Upper lobe of right lung (tissue), 1 donor: ENCODE measurements around the gene FNTB. TPM values are rescaled to one million over a fixed set of nuclear protein-coding genes. Genes with fewer than 3 reads are reported as not detected.

ENCODE experiments used
- ATAC-seq: fragments of 200-7000 bp; cut with Tn5 transposase; one replicate; pipeline ENCODE4 v1.9.1; 2020; ENCODE audit warnings: mild to moderate bottlenecking, moderate library complexity
- DNase-seq: peaks from one replicate; pipeline ENCODE4 v3.0.0-alpha.2; 2020
- H3K27ac ChIP-seq: fragments of 200-600 bp; one replicate; pipeline ENCODE4 v1.8.0; 2022
- H3K27me3 ChIP-seq: fragments of 200-600 bp; one replicate; pipeline ENCODE4 v1.8.0; 2022; ENCODE audit warnings: mild to moderate bottlenecking
- H3K36me3 ChIP-seq: fragments of 200-600 bp; one replicate; pipeline ENCODE4 v1.8.0; 2022
- H3K4me1 ChIP-seq: fragments of 200-600 bp; one replicate; pipeline ENCODE4 v1.8.0; 2022
- H3K4me3 ChIP-seq: fragments of 200-600 bp; one replicate; pipeline ENCODE4 v1.8.0; 2022; ENCODE audit warnings: mild to moderate bottlenecking
- H3K9me3 ChIP-seq: fragments of 200-600 bp; one replicate; pipeline ENCODE4 v1.8.0; 2022
- CTCF ChIP-seq: fragments of 200-600 bp; IDR thresholded peaks from one replicate; pipeline ENCODE4 v1.8.0; 2022; ENCODE audit warnings: antibody characterized with exemption
- intact Hi-C: fragments of 100-400 bp; cut with DNase I; formaldehyde crosslinking; loops from one replicate; pipeline ENCODE4 v1.11.0; 2022
- total RNA-seq: library from RNA; stranded (reverse); fragmentation: NEBNext Ultra II Directional; extraction: Animal tissue kit (Norgen Biotek cat#: 25700); gene quantifications from one replicate; pipeline ENCODE4 v1.2.1, GENCODE V29; 2021
- donor health status: DM: no; HTN: yes; CAD: no; lungs with severe emphysema.

Gene FNTB
- total RNA-seq, 1 donor from 2014 or later = 14.2 TPM

DNA sequence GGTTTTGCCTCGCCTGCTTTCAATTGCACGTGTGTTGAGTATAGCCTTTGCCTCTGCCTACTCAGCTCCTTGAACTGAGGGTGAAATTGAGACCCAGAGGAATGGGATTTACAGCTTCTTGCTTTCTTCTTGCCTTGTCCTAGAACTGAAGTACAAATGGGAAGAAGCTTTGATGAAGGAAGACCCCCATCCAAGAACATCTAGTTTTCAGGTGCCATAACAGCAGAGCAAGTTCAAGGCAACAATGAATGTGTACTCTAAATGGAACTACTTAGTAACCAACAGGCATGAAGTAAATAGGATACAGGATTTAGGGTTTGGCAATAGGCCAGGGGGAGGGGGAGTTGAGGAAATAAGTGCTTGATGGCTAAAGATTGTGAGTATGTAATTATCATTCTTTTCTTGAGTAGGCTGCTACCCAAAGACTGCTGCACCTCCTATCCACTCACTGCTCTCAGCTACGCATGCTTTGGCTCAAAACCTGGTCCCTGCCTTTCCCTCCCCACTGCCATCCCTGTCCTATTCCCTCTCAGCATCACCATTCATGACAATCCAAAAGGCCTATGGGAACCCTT lies 46.3 kb upstream of the FNTB start:
- H3K27ac ChIP-seq = no peak overlapping the region
- no peak for TF ChIP-seq CTCF
- intact Hi-C loops = no loop called here

GRCh38 chr14:64942531-64943111 lies 44.1 kb upstream of the FNTB start, which contains the start of gene GPX2:
GPX2 (minus strand) TSS chr14:64942745; CDS start chr14:64942726, 19 bp downstream.
- intact Hi-C loops = no loop called here
- Histone ChIP-seq H3K4me3 (no peak within 1 kb of the TSS), H3K36me3 (peaks cover 19% of the 10 kb centered on the region), H3K27me3 (no peaks in the 10 kb centered on the region), H3K9me3 (no peaks in the 10 kb centered on the region), H3K27ac (no peak within 1 kb of the TSS), H3K4me1 (peaks cover 7% of the 10 kb centered on the region)
- no peak for DNase-seq
- ATAC-seq = peak; percentile 45
- no peak for TF ChIP-seq CTCF

More for the DNA sequence above, 46.3 kb upstream of the FNTB start:
- Histone ChIP-seq H3K4me3 (no peak overlapping the region), H3K36me3 (peaks cover 19% of the 10 kb centered on the region), H3K9me3 (no peaks in the 10 kb centered on the region), H3K4me1 (peaks cover 9% of the 10 kb centered on the region), H3K27me3 (no peaks in the 10 kb centered on the region)
- DNase-seq = no peak
- no peak for ATAC-seq

DNA sequence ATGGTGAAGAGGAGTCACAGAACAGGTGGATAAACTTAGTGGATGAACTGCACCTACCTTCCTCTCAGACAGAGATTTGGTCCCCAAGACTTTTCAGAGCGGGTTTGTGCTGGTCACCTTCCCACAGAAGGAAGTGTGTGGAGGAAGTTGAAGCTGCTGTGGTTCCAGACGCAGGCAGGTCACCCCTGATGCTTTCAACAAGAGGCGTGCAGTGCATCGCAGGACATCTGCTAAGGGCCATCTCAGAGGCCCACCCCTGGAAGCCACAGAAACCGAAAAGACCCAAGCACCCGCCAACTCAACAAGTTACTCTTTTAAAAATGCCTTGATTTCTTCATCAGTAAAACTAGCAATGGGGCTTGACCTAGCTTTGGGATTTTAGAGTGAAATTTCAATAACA lies 43.1 kb upstream of the FNTB start:
- Histone ChIP-seq H3K4me1 (peaks cover 6% of the 10 kb centered on the region), H3K27ac (no peak overlapping the region), H3K9me3 (no peaks in the 10 kb centered on the region), H3K36me3 (peaks cover 19% of the 10 kb centered on the region), H3K4me3 (no peak overlapping the region), H3K27me3 (no peaks in the 10 kb centered on the region)
- no peak for TF ChIP-seq CTCF
- no peak for DNase-seq
- ATAC-seq = no peak
- intact Hi-C loops = no loop called here

DNA sequence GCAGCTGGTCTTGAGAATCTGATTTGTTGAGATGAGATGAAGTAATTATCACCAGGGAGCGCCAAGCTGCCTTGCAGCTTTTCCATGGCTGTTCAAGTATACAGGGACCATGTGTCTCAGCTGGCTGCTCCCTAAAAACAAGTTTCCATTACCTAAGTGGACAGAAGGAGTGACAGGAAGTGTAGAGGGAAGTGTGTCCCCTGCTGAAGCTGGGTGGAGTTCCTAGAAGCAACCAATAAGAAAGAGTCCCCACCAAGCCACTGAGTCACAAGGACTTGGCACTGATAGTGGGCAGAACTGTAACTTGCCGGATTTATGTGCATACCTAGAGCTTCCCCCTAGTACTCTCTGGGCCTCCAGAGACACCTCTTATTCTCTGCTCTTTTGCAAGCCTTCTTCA lies 42.7 kb upstream of the FNTB start:
- no peak overlapping the region for H3K27ac ChIP-seq
- H3K4me1 ChIP-seq = peaks cover 6% of the 10 kb centered on the region

DNA sequence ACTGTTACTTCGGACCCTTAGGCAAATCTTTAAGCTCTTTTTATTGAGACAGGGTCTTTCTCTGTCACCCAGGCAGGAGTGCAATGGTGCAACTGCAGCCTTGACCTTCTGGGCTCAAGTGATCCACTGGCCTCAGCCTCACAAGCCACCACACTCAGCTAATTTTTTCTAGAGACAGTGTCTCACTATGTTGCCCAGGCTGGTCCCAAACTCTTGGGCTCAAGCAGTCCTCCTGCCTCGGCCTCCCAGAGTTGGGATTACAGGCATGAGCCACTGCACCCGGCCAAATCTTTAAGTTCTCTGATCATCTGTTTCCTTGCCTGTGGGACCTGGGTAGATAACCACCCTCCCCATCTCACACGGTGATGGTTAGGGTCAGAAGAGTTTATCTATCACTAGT lies 41.8 kb upstream of the FNTB start:
- no peak overlapping the region for H3K4me3 ChIP-seq
- ATAC-seq = no peak
- no peak for TF ChIP-seq CTCF
- intact Hi-C loops = no loop called here
- peaks cover 6% of the 10 kb centered on the region for H3K4me1 ChIP-seq
- no peak overlapping the region for H3K27ac ChIP-seq
- H3K27me3 ChIP-seq = no peaks in the 10 kb centered on the region
- peaks cover 19% of the 10 kb centered on the region for H3K36me3 ChIP-seq
- DNase-seq = no peak
- H3K9me3 ChIP-seq = no peaks in the 10 kb centered on the region

More for the DNA sequence above, 42.7 kb upstream of the FNTB start:
- no peak for TF ChIP-seq CTCF
- no peak for ATAC-seq
- no peaks in the 10 kb centered on the region for H3K9me3 ChIP-seq
- H3K36me3 ChIP-seq = peaks cover 19% of the 10 kb centered on the region
- no peaks in the 10 kb centered on the region for H3K27me3 ChIP-seq
- intact Hi-C loops = no loop called here
- DNase-seq = no peak
- no peak overlapping the region for H3K4me3 ChIP-seq
